H1 (cell line): ENCODE data around the gene ADCY5. TPM values are rescaled to one million over a fixed set of nuclear protein-coding genes. Genes with fewer than 3 reads are reported as not detected.
A peak's percentile ranks its signal among the peaks of the same experiment; 100 is the strongest.

Source experiments
- CTCF ChIA-PET: fragments of 300-600 bp; sonication (Branson Sonifier 250); formaldehyde crosslinking; loops from one replicate; lab custom pipeline; 2021; ENCODE audit not compliant: partially characterized antibody; lab: Charles Lee
- POLR2A ChIA-PET: fragments of 300-600 bp; sonication (Branson Sonifier 250); formaldehyde crosslinking; loops from one replicate; lab custom pipeline; 2021; ENCODE audit warnings: inconsistent platforms; ENCODE audit not compliant: partially characterized antibody; lab: Charles Lee
- DNase-seq, 2 experiments: peaks; one replicate each; pipeline versions ENCODE4 v3.0.0 to v3.0.0-alpha.2; 2010 to 2022; ENCODE audit warnings: low spot score in 2 of 2, low read depth in 1 of 2, mixed read lengths in 1 of 2
- FAIRE-seq: peaks from 2 replicates; lab custom pipeline; 2011; peaks lifted over from hg19 to GRCh38; lab: Jason Lieb, UNC
- H2AFZ ChIP-seq: 2 replicates; pipeline ENCODE4 v1.8.1; 2012; ENCODE audit warnings: low read length, inconsistent platforms
- H2AK5ac ChIP-seq: 2 replicates; pipeline ENCODE4 v1.6.1; 2013; ENCODE audit warnings: low read depth, low read length
- H2BK120ac ChIP-seq: replicated peaks from 2 replicates; pipeline ENCODE3; 2013; ENCODE audit warnings: low read depth, low read length, inconsistent platforms
- H2BK12ac ChIP-seq: 2 replicates; pipeline ENCODE4 v1.6.1; 2013; ENCODE audit warnings: low read depth, low read length
- H2BK15ac ChIP-seq: 2 replicates; pipeline ENCODE4 v1.6.1; 2013; ENCODE audit warnings: low read length
- H2BK20ac ChIP-seq: 2 replicates; pipeline ENCODE4 v1.6.1; 2013; ENCODE audit warnings: low read length
- H2BK5ac ChIP-seq: 2 replicates; pipeline ENCODE4 v1.6.1; 2013; ENCODE audit warnings: low read depth, low read length
- H3K14ac ChIP-seq: 2 replicates; pipeline ENCODE4 v1.6.1; 2013; ENCODE audit warnings: inconsistent platforms; ENCODE audit not compliant: insufficient read length
- H3K18ac ChIP-seq: 2 replicates; pipeline ENCODE4 v1.6.1; 2013; ENCODE audit warnings: low read length; ENCODE audit errors: extremely low read depth
- H3K23ac ChIP-seq: 2 replicates; pipeline ENCODE4 v1.6.1; 2013; ENCODE audit warnings: inconsistent platforms; ENCODE audit not compliant: insufficient read length
- H3K23me2 ChIP-seq: 2 replicates; pipeline ENCODE4 v1.6.1; 2013; ENCODE audit warnings: low read depth, low read length
- H3K27ac ChIP-seq: 2 replicates; pipeline ENCODE4 v1.6.1; 2011; ENCODE audit warnings: low read depth, low read length, inconsistent platforms
- H3K27me3 ChIP-seq, 4 experiments: replicated peaks in 1 of 4; 1 replicate in 1 of 4; 2 replicates in 3 of 4; pipeline versions ENCODE4 v1.6.1 to v1.8.1; 2011 to 2013; ENCODE audit warnings: low read length in 3 of 4, mild to moderate bottlenecking in 3 of 4, inconsistent platforms in 2 of 4, mixed read lengths in 2 of 4, moderate library complexity in 1 of 4; ENCODE audit not compliant: control insufficient read depth in 3 of 4, insufficient read depth in 3 of 4; ENCODE audit errors: extremely low read depth in 1 of 4
- H3K36me3 ChIP-seq, 4 experiments: 2 replicates each; pipeline versions ENCODE4 v1.6.1 to v1.8.1; 2011 to 2013; ENCODE audit warnings: mild to moderate bottlenecking in 4 of 4, low read length in 3 of 4, moderate library complexity in 2 of 4, control low read depth in 1 of 4, inconsistent platforms in 1 of 4; ENCODE audit not compliant: insufficient read depth in 4 of 4, control insufficient read depth in 2 of 4
- H3K4ac ChIP-seq: replicated peaks from 2 replicates; pipeline ENCODE3; 2013; ENCODE audit warnings: low read length, low read depth, mixed read lengths, inconsistent platforms; ENCODE audit not compliant: insufficient read length
- H3K4me1 ChIP-seq, 4 experiments: replicated peaks in 1 of 4; 1 replicate in 1 of 4; 2 replicates in 3 of 4; pipeline versions ENCODE4 v1.6.1 to v1.8.1; 2011 to 2013; ENCODE audit warnings: low read length in 3 of 4, inconsistent platforms in 2 of 4, mixed read lengths in 1 of 4; ENCODE audit not compliant: insufficient read depth in 4 of 4, control insufficient read depth in 3 of 4
- H3K4me2 ChIP-seq, 2 experiments: 2 replicates each; pipeline versions ENCODE4 v1.6.1 to v1.8.1; 2011 to 2013; ENCODE audit warnings: low read depth in 2 of 2, low read length in 2 of 2, control low read depth in 1 of 2, inconsistent platforms in 1 of 2, mild to moderate bottlenecking in 1 of 2; ENCODE audit not compliant: insufficient read depth in 1 of 2
- H3K4me3 ChIP-seq, 4 experiments: fragments of 200-600, 300-600 bp in 1 of 4; sonication (generic), shearing (Covaris generic), sonication (Bioruptor Twin) in 1 of 4; 2 replicates each; pipeline versions ENCODE4 v1.5.1 to v1.8.1; 2011 to 2016; ENCODE audit warnings: low read length in 4 of 4, low read depth in 3 of 4, control low read depth in 2 of 4, inconsistent platforms in 2 of 4, mild to moderate bottlenecking in 2 of 4, mixed read lengths in 1 of 4, moderate library complexity in 1 of 4; ENCODE audit not compliant: insufficient read depth in 2 of 4; ENCODE audit errors: extremely low read depth in 1 of 4
- H3K56ac ChIP-seq: replicated peaks from 2 replicates; pipeline ENCODE3; 2013; ENCODE audit warnings: low read depth, mild to moderate bottlenecking, mixed read lengths, low read length, inconsistent platforms; ENCODE audit not compliant: insufficient read length
- H3K79me1 ChIP-seq: 2 replicates; pipeline ENCODE4 v1.6.1; 2013; ENCODE audit warnings: low read depth, low read length, control low read depth
- H3K79me2 ChIP-seq, 2 experiments: 2 replicates each; pipeline versions ENCODE4 v1.6.1 to v1.8.1; 2012 to 2013; ENCODE audit warnings: low read length in 2 of 2, mild to moderate bottlenecking in 2 of 2, inconsistent platforms in 1 of 2; ENCODE audit not compliant: insufficient read depth in 2 of 2, control insufficient read depth in 1 of 2
- H3K9ac ChIP-seq, 4 experiments: replicated peaks in 1 of 4; 1 replicate in 1 of 4; 2 replicates in 3 of 4; pipeline versions ENCODE4 v1.6.1 to v1.8.1; 2011 to 2013; ENCODE audit warnings: low read depth in 3 of 4, low read length in 3 of 4, control low read depth in 2 of 4, mild to moderate bottlenecking in 2 of 4, moderate library complexity in 2 of 4, inconsistent platforms in 1 of 4; ENCODE audit errors: extremely low read depth in 1 of 4
- H3K9me3 ChIP-seq, 2 experiments: 2 replicates each; pipeline versions ENCODE4 v1.6.1 to v1.8.1; 2012 to 2013; ENCODE audit warnings: mild to moderate bottlenecking in 2 of 2, moderate library complexity in 2 of 2, control low read depth in 1 of 2, inconsistent platforms in 1 of 2, low read depth in 1 of 2, low read length in 1 of 2, mixed read lengths in 1 of 2; ENCODE audit not compliant: insufficient read depth in 2 of 2
- H4K20me1 ChIP-seq, 2 experiments: replicated peaks in 1 of 2; 2 replicates each; pipeline versions ENCODE3 to v1.8.1; 2011 to 2013; ENCODE audit warnings: inconsistent platforms in 2 of 2, low read length in 2 of 2, mild to moderate bottlenecking in 1 of 2; ENCODE audit not compliant: insufficient read depth in 2 of 2, control insufficient read depth in 1 of 2
- H4K5ac ChIP-seq: 2 replicates; pipeline ENCODE4 v1.6.1; 2013; ENCODE audit warnings: low read length, low read depth, mixed read lengths, inconsistent platforms; ENCODE audit not compliant: insufficient read length
- H4K8ac ChIP-seq: 2 replicates; pipeline ENCODE4 v1.8.0; 2013; ENCODE audit warnings: mild to moderate bottlenecking, moderate library complexity, low read length, inconsistent platforms; ENCODE audit not compliant: insufficient read depth; ENCODE audit errors: extremely low read depth
- H4K91ac ChIP-seq: replicated peaks from 2 replicates; pipeline ENCODE3; 2013; ENCODE audit warnings: low read length, mixed read lengths, inconsistent platforms; ENCODE audit not compliant: insufficient read length
- KDM4A ChIP-seq: IDR thresholded peaks from one replicate; pipeline ENCODE4 v1.7.1; 2012; ENCODE audit warnings: low read depth, mild to moderate bottlenecking, moderate library complexity, low read length, inconsistent platforms; ENCODE audit not compliant: severe bottlenecking
- SAP30 ChIP-seq: fragments of 300-600 bp; sonication (generic); IDR thresholded peaks from 2 replicates; pipeline ENCODE4 v1.7.1; 2012; ENCODE audit warnings: low read length, moderate library complexity, mild to moderate bottlenecking, inconsistent platforms; ENCODE audit not compliant: insufficient read depth, insufficient replicate concordance
- SP1 ChIP-seq: IDR thresholded peaks from 2 replicates; pipeline ENCODE4 v1.6.1; 2011; ENCODE audit warnings: low read depth, low read length
- WGBS, 2 experiments: shearing (Covaris generic) in 1 of 2; methylation state at CpG; one replicate each; pipeline versions ENCODE4 v1.1.6 to v1.1.7; 2013 to 2015; ENCODE audit warnings: low lambda C conversion rate in 2 of 2, mixed read lengths in 2 of 2, inconsistent platforms in 1 of 2, low coverage in 1 of 2, missing lambda C conversion rate in 1 of 2; ENCODE audit not compliant: insufficient replicate concordance in 2 of 2, insufficient coverage in 1 of 2, insufficient read length in 1 of 2; ENCODE audit errors: extremely low coverage in 1 of 2, missing lambda C conversion rate in 1 of 2; 5-methylcytosine and 5-hydroxymethylcytosine counted together
- polyA plus RNA-seq, 7 experiments: library from polyadenylated mRNA; depleted of rRNA in 3 of 7; stranded (reverse) in 5 of 7; unstranded in 2 of 7; fragments of >200 nt in 5 of 7; fragments of 200-250 nt in 2 of 7; gene quantifications; 1 replicate in 5 of 7; 2 replicates in 1 of 7; 4 replicates in 1 of 7; pipeline versions ENCODE4 v1.2.1 to v1.2.3, GENCODE V29; 2011 to 2013; ENCODE audit warnings: missing spikeins in 2 of 7, mixed read lengths in 2 of 7
- total RNA-seq: library from RNA; stranded (reverse); fragmentation: NEBNext Ultra II Directional; extraction: Animal tissue kit (Norgen Biotek cat#: 25700); gene quantifications from 2 replicates; pipeline ENCODE4 v1.2.1, GENCODE V29; 2021

ADCY5 gene
- total and polyA plus RNA-seq, 2 of the 8 experiments (the other 6 are each of a cell fraction or from before 2014, with no cell fraction given), result 18.9 to 40.8 TPM

DNA sequence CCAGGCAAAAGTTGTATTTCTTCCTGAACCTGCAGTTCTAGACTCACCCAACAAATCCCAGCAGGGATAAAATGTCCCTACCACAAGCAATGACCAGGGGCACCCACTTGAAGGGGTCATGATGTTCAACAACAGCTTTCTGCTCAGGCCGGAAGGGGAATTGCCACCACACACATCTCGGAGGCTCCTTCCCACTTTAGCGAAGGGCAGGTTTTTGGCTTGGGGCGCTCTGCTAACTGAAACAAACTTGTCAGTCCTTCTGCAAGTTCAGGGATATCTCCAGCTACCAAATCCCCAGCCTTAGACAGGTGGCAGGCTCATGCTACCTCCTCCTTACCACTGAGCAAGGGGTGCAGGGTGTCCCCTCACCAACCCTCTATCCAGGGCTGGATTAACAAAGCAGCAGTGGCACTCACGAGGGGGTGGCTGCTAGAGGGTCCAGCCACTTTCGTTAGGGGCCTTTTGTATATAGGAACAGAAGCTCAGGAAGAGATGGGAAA is 2.2 kb downstream of the ADCY5 start:
- Histone ChIP-seq H3K4ac (no peak overlapping the region), H4K5ac (no peak overlapping the region), H3K79me2 (no peaks in the 10 kb centered on the region), H4K91ac (no peak overlapping the region), H4K20me1 (peaks cover 2 to 4% of the 10 kb centered on the region in 2 experiments), H2BK20ac (no peak overlapping the region), H2BK120ac (no peak overlapping the region), H2BK12ac (no peak overlapping the region; the same call in 1 of the 2 replicates), H3K4me3 (no peak overlapping the region), H3K36me3 (peaks cover 0 to 2% (median 0%) of the 10 kb centered on the region in 4 experiments; a peak in 1 of 8 replicates), H2AFZ (no peak overlapping the region), H2BK5ac (no peak overlapping the region), H3K79me1 (no peaks in the 10 kb centered on the region), H3K9me3 (no peaks in the 10 kb centered on the region), H3K4me1 (peaks cover 0 to 10% (median 3%) of the 10 kb centered on the region in 4 experiments; a peak in 6 of 7 replicates), H2AK5ac (no peak overlapping the region), H3K56ac (no peak overlapping the region), H3K27ac (no peak overlapping the region), H2BK15ac (peak overlapping the region; percentile 72; the same call in 1 of the 2 replicates), H3K23ac (no peak overlapping the region), H3K18ac (no peak overlapping the region), H3K27me3 (peaks cover 11 to 39% (median 28%) of the 10 kb centered on the region in 4 experiments), H3K9ac (no peak overlapping the region), H4K8ac (no peak overlapping the region), H3K14ac (no peak overlapping the region), H3K23me2 (peaks cover 10% of the 10 kb centered on the region; the same call in 1 of the 2 replicates), H3K4me2 (no peak overlapping the region)
- WGBS, 2 experiments, result 88% methylated on average over 6 of the region's 6 CpGs; no CpG with 5 or more reads in 1 of the 2 experiments
- POLR2A ChIA-PET, result interaction anchor here (1.4 kb wide), 1 partner anchor 131 kb away, joined by 3 read pairs; no protein-coding TSS in a partner anchor
- FAIRE-seq (no peak), DNase-seq (no peak)
- TF ChIP-seq KDM4A, result no peak
- no peak for TF ChIP-seq SP1
- no peak for TF ChIP-seq SAP30
- CTCF ChIA-PET, result interaction anchor here (0.6 to 5.0 kb wide), 24 partner anchors 10 to 132 kb away, joined by 3 to 35 read pairs (median 6); no protein-coding TSS in a partner anchor
